Forelimb muscle (tissue), 1 donor: ENCODE results near the gene MRPL28. TPM values are rescaled to one million over a fixed set of nuclear protein-coding genes. Genes with fewer than 3 reads are reported as not detected.
"Not testable (repeated sequence)": the region's sequence is repeated elsewhere in the genome, so short reads cannot be mapped to it uniquely, and the experiment has no call there.

Source experiments
- DNase-seq: peaks from one replicate; pipeline ENCODE4 v3.0.0-alpha.2; 2013; ENCODE audit warnings: low read depth
- polyA plus RNA-seq: library from polyadenylated mRNA; unstranded; fragments of 120-200 nt; gene quantifications from one replicate; pipeline ENCODE4 v1.2.1, GENCODE V29; 2013; ENCODE audit not compliant: insufficient read length

The MRPL28 gene
- 44.6 TPM for polyA plus RNA-seq

GRCh38 chr16:370443-370842, at the start of gene MRPL28:
MRPL28 (minus strand) TSS chr16:370538; CDS start chr16:370218, 320 bp downstream.
- DNase-seq: peak; percentile 80

- DNase-seq: not testable (repeated sequence)
Observed at GRCh38 chr16:415170-415498, 44.8 kb upstream of the MRPL28 start.

GRCh38 chr16:414395-415169, 44.2 kb upstream of the MRPL28 start:
- no peak for DNase-seq

GRCh38 chr16:411576-412265, 41.4 kb upstream of the MRPL28 start:
- DNase-seq: no peak

GRCh38 chr16:410516-411178, 40.3 kb upstream of the MRPL28 start:
- no peak for DNase-seq

GRCh38 chr16:407253-407652, 36.9 kb upstream of the MRPL28 start:
- DNase-seq: no peak

GRCh38 chr16:405548-406506, 35.5 kb upstream of the MRPL28 start:
- DNase-seq: no peak

GRCh38 chr16:404971-405486, 34.7 kb upstream of the MRPL28 start:
- no peak for DNase-seq

GRCh38 chr16:401468-402348, 31.4 kb upstream of the MRPL28 start, which contains the start of gene DECR2:
DECR2 (plus strand) TSS chr16:401885; CDS start chr16:401964, 79 bp downstream.
- DNase-seq: peak; percentile 74

- no peak for DNase-seq
Observed at GRCh38 chr16:400061-400591, 29.8 kb upstream of the MRPL28 start.

- DNase-seq: no peak
Observed at GRCh38 chr16:399340-400019, 29.1 kb upstream of the MRPL28 start.

GRCh38 chr16:398561-399339, 28.4 kb upstream of the MRPL28 start:
- DNase-seq: no peak

- DNase-seq: no peak
Observed at GRCh38 chr16:397736-398332, 27.5 kb upstream of the MRPL28 start.

- no peak for DNase-seq
Observed at GRCh38 chr16:397135-397661, 26.9 kb upstream of the MRPL28 start, which contains the start of gene NME4. NME4 (plus strand) TSS chr16:397199; CDS start chr16:397223, 24 bp downstream.

GRCh38 chr16:396605-397004, 26.3 kb upstream of the MRPL28 start:
- DNase-seq: no peak

GRCh38 chr16:396199-396598, 25.9 kb upstream of the MRPL28 start:
- no peak for DNase-seq

- DNase-seq: no peak
Observed at GRCh38 chr16:392450-393030, 22.2 kb upstream of the MRPL28 start.
